CD4-positive, alpha-beta T cell treated with Interleukin-15 for 4 hours (primary cell): ENCODE data around the gene MORN1.
"Not testable (repeated sequence)": the region's sequence is repeated elsewhere in the genome, so short reads cannot be mapped to it uniquely, and the experiment has no call there.

ENCODE experiments used
- DNase-seq: peaks from one replicate; pipeline ENCODE4 v3.0.0-alpha.2; 2020; ENCODE audit warnings: low spot score

Gene MORN1

DNA sequence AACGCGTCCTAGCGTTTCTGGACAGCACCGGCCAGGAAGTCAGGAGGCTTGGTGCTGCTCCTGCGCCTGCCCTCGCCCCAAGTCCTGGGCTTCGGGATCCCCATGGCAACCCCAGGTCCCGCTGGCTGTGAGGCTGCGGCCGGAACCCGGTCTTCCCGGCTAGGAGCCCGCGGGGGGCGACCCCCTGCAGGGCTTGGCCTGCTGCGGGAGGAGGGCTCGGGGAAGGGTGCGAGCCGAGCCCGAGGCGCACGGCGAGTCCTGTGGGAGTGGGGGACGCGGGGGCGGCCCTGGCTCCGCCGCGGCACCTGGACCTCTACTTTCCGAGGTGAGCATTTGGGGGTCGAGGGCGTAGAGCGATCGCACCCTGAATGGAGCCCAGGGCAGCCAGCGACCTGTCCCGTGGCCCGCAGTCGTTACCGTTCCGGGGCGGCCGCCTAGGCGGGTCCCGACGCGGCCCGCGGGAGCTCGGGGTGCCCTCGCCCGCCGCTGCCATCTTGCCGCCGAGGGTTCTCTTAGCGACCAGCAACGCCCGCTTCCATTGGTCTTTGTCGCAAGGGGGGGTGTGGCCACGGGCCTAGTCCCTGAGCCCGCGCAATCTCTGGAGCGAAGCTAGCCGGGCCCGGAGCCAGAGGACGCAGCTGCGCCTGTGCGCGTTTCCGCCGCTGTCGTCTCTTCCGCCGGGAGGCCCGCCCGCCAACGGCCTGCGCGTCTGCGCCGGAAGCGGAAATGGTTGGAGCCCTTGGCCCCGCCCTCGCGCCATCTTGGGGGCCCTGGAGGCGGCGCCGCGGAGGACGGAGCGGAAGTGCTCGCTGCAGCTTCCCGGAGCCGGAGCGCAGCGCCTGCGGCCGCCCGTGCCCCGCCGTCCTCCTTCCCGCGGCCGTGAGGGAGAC lies at the start of gene MORN1, which contains the start of gene RER1:
Gene MORN1, minus strand, starts transcription at position 514 of the 890 bp plus-strand sequence. Its CDS starts 21 bp downstream, at position 493.
Gene RER1, plus strand, starts transcription at position 801 of the 890 bp plus-strand sequence. CDS start 3,950 bp downstream, outside the sequence.
- peak; percentile 99 for DNase-seq

DNA sequence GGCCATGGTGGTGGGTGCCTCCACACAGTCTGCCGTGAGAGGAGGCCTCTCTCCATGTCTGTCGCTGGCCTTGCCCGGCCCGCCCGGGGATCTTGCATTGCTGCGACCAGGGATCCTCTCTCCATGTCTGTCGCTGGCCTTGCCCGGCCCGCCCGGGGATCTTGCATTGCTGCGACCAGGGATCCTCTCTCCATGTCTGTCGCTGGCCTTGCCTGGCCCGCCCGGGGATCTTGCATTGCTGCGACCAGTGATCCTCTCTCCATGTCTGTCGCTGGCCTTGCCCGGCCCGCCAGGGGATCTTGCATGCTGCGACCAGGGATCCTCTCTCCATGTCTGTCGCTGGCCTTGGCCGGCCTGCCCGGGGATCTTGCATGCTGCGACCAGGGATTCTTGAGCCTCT lies 49.0 kb upstream of the MORN1 start:
- DNase-seq, result not testable (repeated sequence)

GRCh38 chr1:2439369-2439768 lies 48.0 kb upstream of the MORN1 start:
- no peak for DNase-seq

- no peak for DNase-seq
Observed at GRCh38 chr1:2438641-2439040, 47.3 kb upstream of the MORN1 start.

GRCh38 chr1:2438038-2438437 lies 46.7 kb upstream of the MORN1 start:
- DNase-seq, result no peak

- no peak for DNase-seq
Observed at GRCh38 chr1:2437617-2438016, 46.3 kb upstream of the MORN1 start.

DNA sequence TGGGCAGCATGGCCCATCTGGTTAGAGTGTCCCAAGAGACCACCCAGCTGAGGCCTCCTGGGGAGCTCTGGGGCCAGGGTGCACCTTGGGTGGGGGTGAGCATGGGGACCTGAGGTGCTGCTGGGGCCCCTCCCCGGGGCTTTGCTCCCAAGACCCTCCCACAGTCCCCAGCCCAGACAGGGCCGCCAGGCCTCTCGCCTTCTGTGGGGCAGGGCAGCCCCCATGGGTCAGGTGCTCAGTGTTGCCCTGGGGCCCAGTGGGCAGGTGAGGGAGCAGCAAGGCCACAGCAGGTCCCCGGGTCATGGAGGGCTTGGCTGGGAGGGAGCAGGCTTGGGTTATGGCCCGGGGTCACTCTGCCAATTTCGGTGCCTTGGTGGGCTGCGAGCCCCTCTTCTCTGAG lies 45.5 kb upstream of the MORN1 start:
- DNase-seq, result no peak

DNA sequence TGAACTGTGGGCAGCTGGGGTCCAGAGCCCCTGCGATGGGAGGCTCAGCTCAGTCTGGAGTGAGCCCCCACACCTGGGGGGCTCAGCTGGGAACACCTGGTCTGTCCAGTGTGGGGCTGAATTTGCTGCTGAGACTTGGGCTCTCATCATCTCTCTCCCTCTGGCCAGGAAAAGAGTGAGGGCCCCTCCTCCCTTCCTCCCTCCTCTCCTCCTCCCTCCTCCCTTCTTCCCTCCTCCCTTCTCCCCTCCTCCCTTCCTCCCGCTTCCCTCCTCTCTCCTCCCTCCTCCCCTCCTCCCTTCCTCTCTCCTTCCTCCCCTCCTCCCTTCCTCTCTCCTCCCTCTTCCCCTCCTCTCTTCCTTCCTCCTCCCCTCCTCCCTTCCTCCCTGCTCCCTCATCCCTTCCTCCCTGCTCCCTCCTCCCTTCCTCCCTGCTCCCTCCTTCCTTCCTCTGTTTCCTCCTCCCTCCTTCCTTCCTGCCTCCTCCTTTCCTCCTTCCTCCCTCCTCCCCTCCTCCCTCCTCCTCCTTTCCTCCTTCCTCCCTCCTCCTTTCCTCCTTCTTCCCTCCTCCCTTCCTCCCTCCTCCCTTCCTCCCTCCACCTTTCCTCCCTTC lies 44.5 kb upstream of the MORN1 start:
- DNase-seq, result no peak

DNA sequence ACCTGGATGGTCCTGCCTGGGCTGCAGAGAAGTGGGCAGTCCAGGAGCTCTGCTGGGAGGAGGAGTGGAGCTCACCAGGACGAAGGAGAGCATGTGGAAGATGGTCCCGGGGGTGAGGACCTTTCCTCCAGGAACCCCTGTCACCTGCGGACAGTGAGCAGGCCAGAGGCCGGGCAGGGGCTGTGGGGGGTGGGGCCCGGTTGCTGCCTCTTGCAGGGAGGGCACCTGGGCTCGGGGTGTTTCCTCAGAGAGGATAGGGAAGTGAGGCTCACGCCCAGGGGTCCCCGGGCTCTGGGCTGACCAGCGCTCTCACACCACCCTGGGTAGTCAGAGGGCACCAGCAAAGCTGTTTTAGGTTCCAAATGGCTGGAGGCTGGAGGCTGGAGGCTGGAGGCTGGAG lies 43.7 kb upstream of the MORN1 start:
- DNase-seq, result no peak

- no peak for DNase-seq
Observed at GRCh38 chr1:2433936-2434655, 42.7 kb upstream of the MORN1 start.

GRCh38 chr1:2433196-2433595 lies 41.8 kb upstream of the MORN1 start:
- DNase-seq, result no peak

DNA sequence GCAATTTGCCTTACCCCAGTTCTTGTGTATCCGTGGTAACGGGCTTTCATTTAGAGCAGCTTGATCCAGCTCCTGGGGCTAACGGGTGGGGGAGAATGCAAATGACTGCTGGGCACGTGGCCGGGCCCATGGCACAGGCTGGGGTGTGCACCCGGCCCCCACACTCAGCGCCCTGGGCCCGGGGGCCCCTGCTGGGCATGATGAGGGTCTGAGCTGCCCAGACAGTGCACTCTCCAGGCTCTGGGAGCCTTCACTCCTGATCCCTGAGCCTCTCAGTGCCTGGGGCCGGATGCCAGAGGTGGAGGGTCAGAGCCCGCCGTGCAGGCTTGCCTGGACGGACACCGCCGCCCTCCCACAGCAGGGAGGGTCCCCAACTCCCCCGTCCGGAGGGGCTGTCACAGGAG lies 41.1 kb upstream of the MORN1 start:
- no peak for DNase-seq

DNA sequence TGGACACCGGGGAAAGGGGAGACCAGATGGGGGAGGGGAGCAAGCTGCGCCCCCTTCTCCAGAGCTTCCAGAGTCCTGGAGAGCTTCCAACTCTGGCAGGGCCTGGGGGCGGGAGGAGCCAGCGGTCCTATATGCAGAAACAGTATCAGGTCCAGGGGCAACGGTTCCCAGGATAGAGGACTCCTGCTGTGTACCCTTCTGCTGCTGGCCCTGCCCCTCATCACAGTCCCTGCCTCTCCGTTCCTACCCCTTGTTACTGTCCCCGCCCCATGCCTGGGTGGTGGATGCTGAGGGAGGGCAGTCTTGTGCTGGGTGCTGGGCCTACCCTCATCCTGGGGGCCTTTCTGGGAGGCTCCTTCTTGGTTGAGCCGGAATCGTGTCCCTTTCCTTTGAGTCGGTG lies 40.2 kb upstream of the MORN1 start:
- DNase-seq, result no peak

DNA sequence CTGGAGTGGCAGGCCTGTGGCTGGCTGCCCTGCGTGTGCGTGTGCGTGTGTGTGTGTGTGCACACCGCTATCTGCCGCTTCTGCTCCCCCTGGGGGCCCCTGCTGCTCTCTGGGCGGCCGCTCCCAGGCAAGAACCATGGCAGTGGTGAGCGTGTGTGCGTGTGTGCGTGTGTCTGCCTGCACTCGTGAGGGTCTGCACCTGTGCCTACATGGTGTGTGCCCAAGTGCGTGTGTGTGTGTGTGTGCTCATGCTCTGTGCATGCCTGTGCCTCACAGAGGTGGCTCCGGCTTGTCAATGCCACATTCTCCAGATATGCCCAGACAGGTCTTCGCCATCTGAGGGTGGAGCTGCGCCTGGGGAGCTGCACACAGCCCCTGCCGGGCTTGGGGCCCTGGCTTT lies 39.7 kb upstream of the MORN1 start:
- DNase-seq, result no peak

- DNase-seq, result no peak
Observed at GRCh38 chr1:2430592-2430973, 39.2 kb upstream of the MORN1 start.

- DNase-seq, result no peak
Observed at GRCh38 chr1:2429780-2430591, 38.6 kb upstream of the MORN1 start.

DNA sequence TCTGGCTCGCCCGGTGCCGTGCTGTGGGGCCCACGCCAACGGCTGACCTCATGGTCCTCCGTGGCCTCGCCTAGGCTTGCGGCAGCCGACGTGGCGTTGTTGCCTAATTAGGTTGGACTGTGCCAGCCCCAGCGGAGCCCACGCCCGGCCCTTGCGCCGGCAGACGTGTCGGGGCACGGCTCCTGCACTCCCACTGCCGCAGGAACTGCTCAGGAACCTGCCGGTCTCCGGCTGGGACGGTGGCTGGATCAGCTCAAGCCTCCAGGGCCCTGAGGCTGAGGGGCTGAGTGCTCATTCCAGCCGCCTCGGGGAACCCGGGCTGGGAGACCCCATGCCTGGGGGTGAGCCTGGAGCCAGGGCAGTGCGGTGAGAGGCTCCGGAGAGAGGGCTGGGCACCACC lies 37.1 kb upstream of the MORN1 start:
- DNase-seq, result no peak

DNA sequence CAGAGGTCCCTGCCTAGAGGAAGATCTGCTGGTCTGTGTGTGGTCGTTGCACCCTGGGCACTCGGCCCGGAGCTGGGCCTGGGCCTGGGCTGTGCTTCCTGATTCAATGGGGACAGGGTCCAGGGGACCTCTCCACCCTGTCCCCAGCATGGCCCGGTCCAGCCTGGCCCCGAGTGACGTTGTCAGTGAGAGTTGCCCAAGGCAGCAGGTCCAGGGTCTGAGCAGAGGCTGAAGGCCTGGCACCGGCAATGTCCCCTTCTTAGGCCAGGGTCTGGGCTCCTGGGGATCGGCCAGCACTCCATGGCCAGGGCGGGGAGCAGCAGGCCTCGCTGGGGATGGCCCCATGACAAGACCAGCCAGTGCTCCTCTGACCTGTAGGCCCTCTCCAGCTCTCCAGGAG lies 36.6 kb upstream of the MORN1 start:
- no peak for DNase-seq

DNA sequence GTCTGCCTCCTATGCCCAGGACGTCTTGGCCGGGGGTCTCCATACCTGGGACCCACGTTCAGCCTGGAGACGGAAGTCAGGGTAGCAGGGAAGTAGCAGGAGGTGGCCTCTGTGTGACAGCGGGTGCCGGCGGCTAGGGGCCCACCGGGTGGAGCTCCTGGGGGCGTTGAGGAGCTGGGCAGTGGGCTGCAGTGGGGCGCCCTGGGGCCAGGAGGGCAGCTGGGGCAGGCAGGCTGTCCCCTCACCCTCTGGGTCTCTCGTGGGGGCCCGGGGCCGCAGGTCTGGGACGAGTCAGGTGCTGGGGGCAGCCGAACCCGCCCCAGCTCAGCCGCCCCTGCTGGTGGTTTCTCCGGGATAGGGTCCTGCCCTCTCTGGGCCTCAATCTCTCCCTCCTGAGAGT lies 35.7 kb upstream of the MORN1 start:
- DNase-seq, result no peak

DNA sequence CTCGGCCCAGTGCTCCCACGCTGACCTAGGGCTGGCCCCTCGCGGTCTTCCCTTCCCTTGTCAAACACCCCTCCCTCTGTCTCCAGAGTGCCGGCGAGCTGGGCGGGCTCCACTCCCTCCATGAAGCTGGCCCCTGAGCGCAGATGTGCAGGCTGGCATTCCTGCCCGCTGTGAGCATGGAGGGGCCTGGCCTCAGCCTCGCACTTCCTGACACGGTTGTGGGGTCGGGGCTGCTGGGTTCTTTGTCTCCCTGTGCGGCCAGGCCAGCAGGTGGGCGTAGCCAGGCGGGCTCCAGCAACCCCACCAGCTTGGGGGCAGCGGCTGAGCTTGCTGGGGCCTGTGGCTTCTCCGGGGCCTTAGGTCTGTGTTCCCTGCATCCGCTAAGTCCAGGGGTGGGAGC lies 35.2 kb upstream of the MORN1 start:
- no peak for DNase-seq

DNA sequence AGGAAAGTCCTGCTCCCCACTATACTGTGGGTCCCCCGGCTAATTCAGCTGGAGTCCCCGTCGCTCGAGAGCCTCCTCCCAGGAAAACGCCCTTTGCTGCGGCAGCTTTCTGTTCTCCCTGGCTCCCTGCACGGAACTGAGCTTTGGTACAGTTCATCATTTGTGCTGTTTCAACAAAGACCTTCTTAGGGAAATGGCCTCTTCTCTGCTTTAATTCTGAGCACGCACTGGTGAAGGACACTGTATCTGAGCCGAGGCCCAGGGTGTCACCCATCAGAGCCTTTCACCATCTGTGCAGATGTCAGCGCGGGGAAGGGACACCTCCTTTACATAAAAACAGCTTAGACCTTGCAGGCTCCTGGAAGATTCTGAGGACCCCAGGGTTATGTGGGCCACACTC lies 34.5 kb upstream of the MORN1 start:
- no peak for DNase-seq

DNA sequence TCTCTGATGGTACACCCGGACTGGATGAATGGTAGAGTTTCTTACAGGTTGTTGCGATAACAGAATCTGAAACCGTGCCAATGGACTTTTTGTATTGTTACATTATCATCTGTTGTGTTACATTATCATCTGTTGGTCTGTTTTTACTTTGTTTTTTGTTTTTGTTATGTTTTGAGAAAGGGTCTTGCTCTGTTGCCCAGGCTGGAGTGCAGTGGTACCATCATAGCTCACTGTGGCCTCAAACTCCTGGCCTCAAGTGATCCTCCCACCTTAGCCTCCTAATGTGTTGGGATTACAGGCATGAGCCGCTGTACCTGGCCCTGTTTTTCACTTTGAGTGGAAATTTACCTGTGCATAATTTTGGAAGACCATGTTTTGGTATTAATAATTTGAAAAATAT lies 31.2 kb upstream of the MORN1 start:
- DNase-seq, result no peak
